ENCODE results near the gene DIDO1.
A peak's percentile ranks its signal among the peaks of the same experiment; 100 is the strongest.

DIDO1 gene

GRCh38 chr20:62957136-62958117 is 31.1 kb upstream of the DIDO1 start:
- DNase-seq (ENCODE audit: low read depth) = no peak
- no peak overlapping the region for H3K4me3 ChIP-seq (ENCODE audit: low read depth, low read length)
- no peak for TF ChIP-seq CTCF (IDR thresholded peaks at IDR 0.05; ENCODE audit: control insufficient read depth, extremely low read depth, insufficient read depth)

GRCh38 chr20:62956387-62957135 is 30.3 kb upstream of the DIDO1 start:
- TF ChIP-seq CTCF (IDR thresholded peaks at IDR 0.05; ENCODE audit: control insufficient read depth, extremely low read depth, insufficient read depth) = no peak
- no peak overlapping the region for H3K4me3 ChIP-seq (ENCODE audit: low read depth, low read length)
- no peak for DNase-seq (ENCODE audit: low read depth)

DNA sequence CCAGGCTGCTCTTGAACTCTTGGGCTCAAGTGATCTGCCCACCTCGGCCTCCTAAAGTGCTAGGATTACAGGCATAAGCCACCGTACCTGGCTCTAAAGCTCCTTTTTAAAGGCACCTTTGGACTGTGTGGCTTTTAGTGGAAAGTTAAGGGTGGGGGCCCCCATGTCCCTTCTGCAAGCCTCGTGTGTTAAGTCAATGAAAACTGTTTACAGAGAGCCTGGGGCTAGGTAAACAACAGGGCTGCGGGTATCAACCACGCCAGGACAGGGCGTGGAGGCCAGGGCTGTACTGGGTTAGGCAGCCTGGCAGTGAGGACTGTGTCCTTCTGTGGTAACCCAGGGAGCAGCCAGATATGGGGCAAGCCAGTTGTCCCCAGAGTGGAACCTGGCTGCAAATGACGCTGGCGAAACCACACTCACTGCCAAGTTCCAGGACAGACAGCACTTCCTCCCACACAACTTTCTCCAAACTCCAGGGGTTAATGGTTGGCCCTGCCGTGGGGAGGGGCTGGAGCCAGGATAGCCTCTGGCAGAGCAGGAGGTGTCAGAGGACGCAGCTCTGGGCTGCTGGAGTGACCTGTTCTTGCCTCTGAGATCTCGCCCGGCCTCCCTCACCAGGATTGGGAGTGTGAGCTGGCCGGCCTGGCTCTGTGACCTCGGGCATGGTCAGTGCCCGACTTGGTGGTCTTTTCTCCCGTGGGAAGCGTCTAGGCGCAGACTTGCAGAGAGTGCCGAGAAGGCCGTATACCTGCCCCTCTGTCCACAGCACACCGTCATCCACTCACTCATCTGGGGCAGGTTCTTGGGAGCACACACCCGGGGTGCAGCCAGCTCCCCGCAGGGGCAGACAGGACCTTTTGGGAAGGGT is 29.4 kb upstream of the DIDO1 start:
- no peak for TF ChIP-seq CTCF (IDR thresholded peaks at IDR 0.05; ENCODE audit: control insufficient read depth, extremely low read depth, insufficient read depth)
- no peak overlapping the region for H3K4me3 ChIP-seq (ENCODE audit: low read depth, low read length)
- peak; percentile 38 for DNase-seq (ENCODE audit: low read depth)

GRCh38 chr20:62953839-62954703 is 27.8 kb upstream of the DIDO1 start:
- H3K4me3 ChIP-seq (ENCODE audit: low read depth, low read length) = no peak overlapping the region
- TF ChIP-seq CTCF (IDR thresholded peaks at IDR 0.05; ENCODE audit: control insufficient read depth, extremely low read depth, insufficient read depth) = no peak
- DNase-seq (ENCODE audit: low read depth) = no peak

- H3K4me3 ChIP-seq (ENCODE audit: low read depth, low read length) = no peak overlapping the region
- DNase-seq (ENCODE audit: low read depth) = no peak
- TF ChIP-seq CTCF (IDR thresholded peaks at IDR 0.05; ENCODE audit: control insufficient read depth, extremely low read depth, insufficient read depth) = no peak
These were observed 26.9 kb upstream of the DIDO1 start for GRCh38 chr20:62952968-62953838.

All from LNCaP clone FGC (cell line).